ENCODE data around the gene RBBP4.
A peak's percentile ranks its signal among the peaks of the same experiment; 100 is the strongest.
"Not testable (repeated sequence)": the region's sequence is repeated elsewhere in the genome, so short reads cannot be mapped to it uniquely, and the experiment has no call there.

Gene RBBP4

GRCh38 chr1:32642292-32642827 is 8.6 kb upstream of the RBBP4 start:
- DNase-seq, result not testable (repeated sequence)

- DNase-seq, result no peak
Measured at GRCh38 chr1:32644426-32644825, 6.6 kb upstream of the RBBP4 start.

GRCh38 chr1:32647308-32648134 is 3.5 kb upstream of the RBBP4 start:
- DNase-seq, result no peak

GRCh38 chr1:32650248-32650751 is 708 bp upstream of the RBBP4 start, which contains the start of gene ZBTB8OS:
TSS of gene ZBTB8OS (minus strand) at chr1:32650550. CDS start at chr1:32650529, 21 bp downstream.
- DNase-seq, result peak; percentile 92 to 94

GRCh38 chr1:32651461-32652073 is 559 bp downstream of the RBBP4 start:
- DNase-seq, result no peak

GRCh38 chr1:32652244-32652962 is 1.4 kb downstream of the RBBP4 start:
- DNase-seq, result no peak

- no peak for DNase-seq
Measured at GRCh38 chr1:32659581-32659980, 8.6 kb downstream of the RBBP4 start.

- DNase-seq, result no peak
Measured at GRCh38 chr1:32665915-32666314, 14.9 kb downstream of the RBBP4 start.

GRCh38 chr1:32666901-32667566 is 16.0 kb downstream of the RBBP4 start:
- DNase-seq, result no peak

GRCh38 chr1:32668716-32669115 is 17.7 kb downstream of the RBBP4 start:
- DNase-seq, result not testable (repeated sequence)

- DNase-seq, result no peak
Measured at GRCh38 chr1:32676945-32677344, 25.9 kb downstream of the RBBP4 start.

GRCh38 chr1:32679993-32680392 is 29.0 kb downstream of the RBBP4 start:
- not testable (repeated sequence) for DNase-seq

GRCh38 chr1:32680642-32681041 is 29.6 kb downstream of the RBBP4 start:
- DNase-seq, result no peak

- DNase-seq, result no peak
Measured at GRCh38 chr1:32681509-32681908, 30.5 kb downstream of the RBBP4 start.

GRCh38 chr1:32681999-32682398 is 31.0 kb downstream of the RBBP4 start:
- no peak for DNase-seq

GRCh38 chr1:32683397-32683796 is 32.4 kb downstream of the RBBP4 start:
- DNase-seq, result no peak

- DNase-seq, result no peak
Measured at GRCh38 chr1:32684167-32684811, 33.3 kb downstream of the RBBP4 start.

GRCh38 chr1:32685498-32685897 is 34.5 kb downstream of the RBBP4 start:
- DNase-seq, result no peak

GRCh38 chr1:32686387-32686786 is 35.4 kb downstream of the RBBP4 start:
- no peak for DNase-seq

- no peak for DNase-seq
Measured at GRCh38 chr1:32693455-32694174, 42.6 kb downstream of the RBBP4 start.

All from NCI-H446 (cell line).